Measurements from ENCODE around the gene ST7L.

- no peak for TF ChIP-seq POLR2A (IDR thresholded peaks at IDR 0.05)
- TF ChIP-seq CTCF (IDR thresholded peaks at IDR 0.05): no peak
These were observed 114.1 kb downstream of the ST7L start for GRCh38 chr1:112504661-112505399.
